HG02943 (cell line): ENCODE data around the gene RPGRIP1L.

Source experiments
- ATAC-seq: cut with Tn5 transposase; IDR thresholded peaks from one replicate; pipeline ENCODE4 v1.9.1; 2021; ENCODE audit warnings: mild to moderate bottlenecking, low read depth, moderate library complexity; ENCODE audit not compliant: unreplicated experiment

Gene RPGRIP1L

GRCh38 chr16:53609536-53609935 lies 94.1 kb downstream of the RPGRIP1L start:
- no peak for ATAC-seq

GRCh38 chr16:53608094-53608493 lies 95.6 kb downstream of the RPGRIP1L start:
- no peak for ATAC-seq

GRCh38 chr16:53605831-53606400 lies 97.7 kb downstream of the RPGRIP1L start:
- no peak for ATAC-seq

GRCh38 chr16:53605356-53605755 lies 98.3 kb downstream of the RPGRIP1L start:
- ATAC-seq = no peak

- no peak for ATAC-seq
Measured at GRCh38 chr16:53601961-53602360, 101.7 kb downstream of the RPGRIP1L start.

- ATAC-seq = no peak
Measured at GRCh38 chr16:53600616-53601015, 103.0 kb downstream of the RPGRIP1L start.

- no peak for ATAC-seq
Measured at GRCh38 chr16:53600126-53600525, 103.5 kb downstream of the RPGRIP1L start.

- no peak for ATAC-seq
Measured at GRCh38 chr16:53599548-53599947, 104.1 kb downstream of the RPGRIP1L start.

GRCh38 chr16:53598511-53599275 lies 105.0 kb downstream of the RPGRIP1L start:
- no peak for ATAC-seq

- no peak for ATAC-seq
Measured at GRCh38 chr16:53597776-53598175, 105.9 kb downstream of the RPGRIP1L start.

- ATAC-seq = no peak
Measured at GRCh38 chr16:53588081-53588648, 115.5 kb downstream of the RPGRIP1L start.

- ATAC-seq = no peak
Measured at GRCh38 chr16:53583401-53583800, 120.3 kb downstream of the RPGRIP1L start.

GRCh38 chr16:53581784-53582183 lies 121.9 kb downstream of the RPGRIP1L start:
- ATAC-seq = no peak

GRCh38 chr16:53580038-53580802 lies 123.4 kb downstream of the RPGRIP1L start:
- no peak for ATAC-seq

GRCh38 chr16:53576904-53577303 lies 126.8 kb downstream of the RPGRIP1L start:
- ATAC-seq = no peak

GRCh38 chr16:53576210-53576609 lies 127.4 kb downstream of the RPGRIP1L start:
- no peak for ATAC-seq

- ATAC-seq = no peak
Measured at GRCh38 chr16:53571763-53572162, 131.9 kb downstream of the RPGRIP1L start.

- ATAC-seq = no peak
Measured at GRCh38 chr16:53566552-53567245, 137.0 kb downstream of the RPGRIP1L start.

- ATAC-seq = no peak
Measured at GRCh38 chr16:53565296-53565863, 138.3 kb downstream of the RPGRIP1L start.

GRCh38 chr16:53563426-53563825 lies 140.2 kb downstream of the RPGRIP1L start:
- no peak for ATAC-seq
